Right lobe of liver (tissue), 6 donors: ENCODE results near the gene LLGL2. TPM values are rescaled to one million over a fixed set of nuclear protein-coding genes. Genes with fewer than 3 reads are reported as not detected.

Experiments used
- ATAC-seq, 4 donors: fragments of 200-7000 bp; cut with Tn5 transposase; one replicate each; pipeline ENCODE4 v1.9.1; 2020; ENCODE audit warnings: mild to moderate bottlenecking in 4 of 4, moderate library complexity in 4 of 4
- DNase-seq, 3 donors: peaks; one replicate each; pipeline ENCODE4 v3.0.0-alpha.2; 2020
- H3K27ac ChIP-seq, 3 donors: fragments of 200-600 bp; one replicate each; pipeline ENCODE4 v1.8.0; 2022
- H3K27me3 ChIP-seq, 2 donors: fragments of 200-600 bp; one replicate each; pipeline ENCODE4 v1.8.0; 2022
- H3K36me3 ChIP-seq, 4 donors: fragments of 200-600 bp; sonication (generic) in 1 of 4; one replicate each; pipeline versions ENCODE4 v1.5.1 to v1.8.0; 2017 to 2022; ENCODE audit warnings: control low read depth in 1 of 4
- H3K4me1 ChIP-seq, 4 donors: fragments of 200-600 bp; sonication (generic) in 1 of 4; one replicate each; pipeline versions ENCODE4 v1.5.1 to v1.8.0; 2017 to 2022; ENCODE audit warnings: control low read depth in 1 of 4
- H3K4me3 ChIP-seq, 3 donors: fragments of 200-600 bp; one replicate each; pipeline ENCODE4 v1.8.0; 2022
- H3K9me3 ChIP-seq, 4 donors: fragments of 200-600 bp; sonication (generic) in 1 of 4; one replicate each; pipeline versions ENCODE4 v1.5.1 to v1.8.0; 2017 to 2022; ENCODE audit warnings: control low read depth in 1 of 4
- CTCF ChIP-seq, 4 donors: fragments of 200-600 bp in 3 of 4; fragments of 450-650 bp in 1 of 4; IDR thresholded peaks; one replicate each; pipeline versions ENCODE4 v1.5.1 to v1.8.0; 2016 to 2022; ENCODE audit warnings: antibody characterized with exemption in 4 of 4, mild to moderate bottlenecking in 2 of 4
- POLR2A ChIP-seq: fragments of 450-650 bp; IDR thresholded peaks from one replicate; pipeline ENCODE4 v1.6.1; 2017; ENCODE audit warnings: antibody characterized with exemption, mild to moderate bottlenecking
- WGBS: methylation state at CpG from one replicate; pipeline ENCODE4 v1.1.6; 2018; ENCODE audit warnings: low coverage, low lambda C conversion rate; ENCODE audit not compliant: insufficient coverage; ENCODE audit errors: missing lambda C conversion rate; 5-methylcytosine and 5-hydroxymethylcytosine counted together
- intact Hi-C, 2 donors: fragments of 100-400 bp; cut with DNase I; formaldehyde crosslinking; loops; one replicate each; pipeline versions ENCODE4 v1.11.2 to v1.14.1; 2022
- total RNA-seq, 6 experiments: library from RNA; depleted of rRNA in 2 of 6; stranded (reverse); fragments of >200 nt in 2 of 6; fragmentation: NEBNext Ultra II Directional in 3 of 6; extraction: Animal tissue kit (Norgen Biotek cat#: 25700) in 3 of 6; gene quantifications; one replicate each; pipeline versions ENCODE4 v1.1.0 to v1.2.4, GENCODE V29; 2016 to 2023
- donor health status: DM: no; HTN: yes; CAD: no.
- donor health status: DM: no; HTN: no; CAD: no.
- donor health status: DM: no; HTN: no; CAD: no.
- donor health status: DM: no; HTN: yes; CAD: no.
- donor health status: DM: no; HTN: yes; CAD: no.

Gene LLGL2
- total RNA-seq, 6 experiments from 2014 or later = 32.8 to 71.4 (median 44.6) TPM

- TF ChIP-seq POLR2A (no peak), CTCF (IDR thresholded peaks at IDR 0.05) (no peak)
- H3K27ac ChIP-seq = peak overlapping the region in 2 of 3 donors; percentile 82 to 90
- peak in 3 of 4 donors; percentile 0 to 19 (median 1) for ATAC-seq
- 39% methylated on average over 13 of the region's 38 CpGs for WGBS
- peak in 1 of 3 donors; percentile 65 for DNase-seq
- no peaks in the 10 kb centered on the region for H3K9me3 ChIP-seq
- H3K4me1 ChIP-seq = peaks cover 0 to 64% (median 30%) of the 10 kb centered on the region in 4 donors
- H3K4me3 ChIP-seq = peak overlapping the region in 2 of 3 donors; percentile 32 to 38
- intact Hi-C loops = no loop called here
- no peaks in the 10 kb centered on the region for H3K27me3 ChIP-seq
- peaks cover 0 to 11% (median 4%) of the 10 kb centered on the region in 4 donors for H3K36me3 ChIP-seq
These were observed 33.4 kb downstream of the LLGL2 start for GRCh38 chr17:75558666-75559530.

- no peaks in the 10 kb centered on the region for H3K9me3 ChIP-seq
- peak in 2 of 3 donors; percentile 63 to 81 for DNase-seq
- H3K27ac ChIP-seq = peak overlapping the region in 1 of 3 donors; percentile 90
- no peak for ATAC-seq
- H3K4me1 ChIP-seq = peaks cover 0 to 64% (median 30%) of the 10 kb centered on the region in 4 donors
- no peaks in the 10 kb centered on the region for H3K27me3 ChIP-seq
- intact Hi-C loops = no loop called here
- TF ChIP-seq POLR2A (no peak), CTCF (IDR thresholded peaks at IDR 0.05) (no peak)
- H3K4me3 ChIP-seq = no peak overlapping the region
- 82% methylated on average over 6 of the region's 9 CpGs for WGBS
- peaks cover 0 to 22% (median 9%) of the 10 kb centered on the region in 4 donors for H3K36me3 ChIP-seq
These were observed 34.5 kb downstream of the LLGL2 start for GRCh38 chr17:75559958-75560533.

- DNase-seq = peak; percentile 81 to 95 (median 90)
These were observed 36.6 kb downstream of the LLGL2 start for GRCh38 chr17:75561927-75562603.

More at GRCh38 chr17:75561927-75562603, 36.6 kb downstream of the LLGL2 start:
- 35% methylated on average over 5 of the region's 5 CpGs for WGBS
- H3K9me3 ChIP-seq = no peaks in the 10 kb centered on the region
- peak; percentile 24 to 53 (median 34) for ATAC-seq
- H3K4me3 ChIP-seq = no peak overlapping the region
- H3K36me3 ChIP-seq = peaks cover 0 to 29% (median 15%) of the 10 kb centered on the region in 4 donors
- no peaks in the 10 kb centered on the region for H3K27me3 ChIP-seq
- peaks cover 0 to 47% (median 23%) of the 10 kb centered on the region in 4 donors for H3K4me1 ChIP-seq
- peak overlapping the region in 1 of 3 donors; percentile 59 for H3K27ac ChIP-seq
- intact Hi-C loops = no loop called here
- TF ChIP-seq CTCF (IDR thresholded peaks at IDR 0.05) (no peak), POLR2A (no peak)
